ENCODE measurements around the gene POU3F1. TPM values are rescaled to one million over a fixed set of nuclear protein-coding genes. Genes with fewer than 3 reads are reported as not detected.

POU3F1 gene
- total RNA-seq, 4 donors from 2014 or later: not detected

DNA sequence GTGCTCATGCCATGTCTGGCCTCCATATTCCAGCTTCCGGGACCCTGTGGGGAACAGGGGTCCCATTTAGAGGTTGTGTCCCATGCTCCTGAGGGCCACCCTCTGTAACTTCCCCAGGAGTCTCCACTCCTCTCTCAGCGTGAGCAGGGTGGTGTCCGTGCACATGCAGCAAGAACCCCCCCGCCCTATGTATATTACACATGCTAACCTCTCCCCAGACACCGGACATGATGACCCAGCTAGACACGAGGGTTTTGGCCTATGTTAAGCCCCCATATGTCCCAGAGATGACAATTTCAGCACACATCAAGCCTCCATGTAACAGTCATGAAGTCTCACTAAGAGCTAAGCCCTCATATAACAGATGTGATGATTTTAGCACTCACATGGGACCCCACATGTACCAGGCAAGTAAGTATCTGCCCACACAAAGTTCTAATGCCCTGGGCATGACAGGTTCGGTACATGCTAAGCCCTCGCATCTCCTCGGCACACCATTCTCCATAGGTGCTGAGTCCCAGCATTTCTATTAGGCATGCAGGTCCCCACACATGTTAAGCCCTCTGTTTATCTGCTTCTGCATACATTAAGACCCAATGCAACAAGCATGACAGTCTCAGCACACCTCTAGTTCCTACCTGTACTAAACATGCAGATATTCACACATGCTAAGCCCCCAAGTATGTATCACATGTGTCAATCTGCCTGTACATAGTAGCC lies 48.3 kb downstream of the POU3F1 start:
- Histone ChIP-seq H3K4me3 (replicated peaks in 1 of 3) (no peak overlapping the region), H3K4me1 (peaks cover 12 to 52% of the 10 kb centered on the region in 2 donors), H3K9me3 (no peaks in the 10 kb centered on the region), H3K27me3 (no peaks in the 10 kb centered on the region), H3K36me3 (no peaks in the 10 kb centered on the region), H3K27ac (peak overlapping the region in 2 of 3 donors; percentile 76 to 78)
- WGBS, 2 donors: 88 to 93% methylated on average over 8 to 9 of the region's 9 CpGs
- intact Hi-C loops (cut with DNase I): no loop called here
- TF ChIP-seq CTCF (IDR thresholded peaks at IDR 0.05) (no peak), POLR2A (IDR thresholded peaks at IDR 0.05) (no peak)
- DNase-seq: no peak

DNA sequence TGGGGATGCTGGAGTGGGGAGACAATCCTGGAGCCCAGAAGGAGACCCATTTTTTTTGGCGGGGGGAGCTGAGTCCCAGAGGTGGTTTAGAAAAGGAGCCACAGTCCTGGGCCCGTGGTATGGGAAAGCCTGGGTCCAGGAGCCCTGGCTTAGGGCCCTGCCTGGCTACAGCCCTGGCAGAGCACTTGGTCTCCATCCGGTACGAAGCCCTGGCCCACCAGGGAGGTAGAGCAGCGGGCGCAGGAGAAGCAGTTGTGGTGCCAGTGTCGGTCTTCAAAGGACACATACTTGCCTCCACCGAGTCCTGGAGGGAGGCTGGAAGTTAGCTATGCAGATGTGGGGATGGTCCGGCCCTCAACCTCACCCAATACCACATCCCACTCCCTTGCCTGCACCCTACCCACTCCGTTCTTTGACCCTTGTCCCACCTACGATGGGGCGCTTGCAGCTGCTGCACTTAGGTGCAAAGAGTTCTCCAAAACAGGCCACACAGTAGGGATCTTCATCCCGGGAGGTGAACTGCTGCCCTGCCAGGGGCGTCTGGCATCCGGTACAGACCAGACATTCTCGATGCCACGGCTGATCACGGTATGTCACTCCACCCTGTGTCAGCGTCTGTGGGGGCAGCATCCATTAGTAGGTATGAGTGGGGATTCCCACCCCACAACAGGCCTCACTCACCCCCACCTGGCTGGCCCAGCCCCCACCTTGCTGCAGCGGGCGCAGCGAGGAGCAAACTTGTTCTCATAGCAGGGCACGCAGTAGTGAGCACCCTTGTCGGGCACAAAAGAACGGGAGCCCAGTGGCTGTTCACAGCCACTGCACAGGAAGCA lies 49.1 kb downstream of the POU3F1 start:
- WGBS, 2 donors: 93% methylated on average over 18 to 23 of the region's 25 CpGs
- Histone ChIP-seq H3K27ac (peak overlapping the region in 2 of 3 donors; percentile 23 to 38), H3K36me3 (no peaks in the 10 kb centered on the region), H3K4me1 (peaks cover 12 to 49% of the 10 kb centered on the region in 2 donors), H3K9me3 (no peaks in the 10 kb centered on the region), H3K27me3 (no peaks in the 10 kb centered on the region), H3K4me3 (replicated peaks in 1 of 3) (no peak overlapping the region)
- TF ChIP-seq CTCF (IDR thresholded peaks at IDR 0.05): no peak
- no peak for TF ChIP-seq POLR2A (IDR thresholded peaks at IDR 0.05)
- DNase-seq: no peak
- intact Hi-C loops (cut with DNase I): no loop called here

DNA sequence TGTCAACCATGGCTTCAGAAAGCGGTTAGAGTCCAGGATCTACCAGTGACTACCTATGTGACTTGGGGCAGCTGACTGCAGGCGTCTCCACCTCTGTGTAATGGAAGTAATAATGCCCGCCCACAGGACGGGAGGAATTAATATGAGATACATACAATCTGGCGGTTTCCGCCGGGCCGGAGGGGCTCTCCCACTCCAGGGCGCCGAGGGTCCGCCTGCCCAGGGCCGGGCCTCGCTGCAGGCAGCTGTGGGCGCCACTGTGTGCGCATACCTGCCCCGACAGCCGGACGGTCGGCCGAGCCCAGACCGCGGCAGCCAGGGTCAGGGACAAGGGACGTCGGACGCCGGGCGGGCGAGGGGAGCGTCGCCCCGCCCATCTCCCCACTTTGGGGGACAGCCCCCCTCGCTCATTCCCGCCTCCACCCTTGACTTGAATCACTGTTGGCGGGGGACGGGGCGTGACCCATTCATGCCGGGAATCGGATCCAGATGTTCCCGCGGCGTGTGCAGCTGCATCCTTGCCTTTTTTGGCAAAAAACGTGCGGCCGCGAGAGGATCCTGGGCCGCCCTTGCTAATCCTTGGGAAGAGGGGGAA lies 50.7 kb downstream of the POU3F1 start:
- 7 to 10% methylated on average over 13 to 28 of the region's 46 CpGs for WGBS, 2 donors
- Histone ChIP-seq H3K4me1 (peaks cover 12 to 41% of the 10 kb centered on the region in 2 donors), H3K4me3 (replicated peaks in 1 of 3) (peak overlapping the region in 2 of 3 donors; percentile 20 to 42), H3K27me3 (no peaks in the 10 kb centered on the region), H3K9me3 (no peaks in the 10 kb centered on the region), H3K27ac (peak overlapping the region; percentile 39 to 64 (median 58)), H3K36me3 (no peaks in the 10 kb centered on the region)
- intact Hi-C loops (cut with DNase I): no loop called here
- peak; percentile 23 to 57 for DNase-seq
- TF ChIP-seq POLR2A (IDR thresholded peaks at IDR 0.05) (peak in 1 of 2 donors; percentile 41), CTCF (IDR thresholded peaks at IDR 0.05) (no peak)

GRCh38 chr1:37994886-37995566 lies 51.6 kb downstream of the POU3F1 start:
- 75 to 86% methylated on average over 11 of the region's 11 CpGs for WGBS, 2 donors
- Histone ChIP-seq H3K4me1 (peaks cover 12 to 33% of the 10 kb centered on the region in 2 donors), H3K36me3 (no peaks in the 10 kb centered on the region), H3K27me3 (no peaks in the 10 kb centered on the region), H3K9me3 (no peaks in the 10 kb centered on the region), H3K27ac (no peak overlapping the region), H3K4me3 (replicated peaks in 1 of 3) (no peak overlapping the region)
- TF ChIP-seq POLR2A (IDR thresholded peaks at IDR 0.05) (no peak), CTCF (IDR thresholded peaks at IDR 0.05) (no peak)
- intact Hi-C loops (cut with DNase I): no loop called here
- DNase-seq: no peak

Small RNA genes within 50 kb of the gene (microRNA-seq; reads per million reads assigned to microRNA genes)
- not detected for gene MIR3659

Small RNA genes within 50 kb of the gene (small RNA-seq; reads per million reads assigned to genes)
- not detected for gene MIR3659

Other genes starting within 250 kb of the POU3F1 start
- 100 to 1,000 TPM in 1 of 4 donors, 10 to 100 TPM in 3; 35.4 to 164 (median 69.9) TPM for gene C1orf122, start 239.0 kb downstream of the POU3F1 start, total RNA-seq
- 10 to 100 TPM in 2 of 4 donors, 1 to 10 TPM in 2; 7.1 to 15.6 (median 10.9) TPM for gene YRDC, start 238.6 kb downstream of the POU3F1 start, total RNA-seq
- 1 to 10 TPM; 4.0 to 6.9 (median 5.7) TPM for gene MTF1, start 187.2 kb downstream of the POU3F1 start, total RNA-seq
- 10 to 100 TPM; 24.7 to 42.5 (median 30.8) TPM for gene INPP5B, start 99.7 kb downstream of the POU3F1 start, total RNA-seq
- 10 to 100 TPM; 42.1 to 77.0 (median 46.6) TPM for gene SF3A3, start 56.8 kb downstream of the POU3F1 start, total RNA-seq
- gene FHL3, start 41.3 kb downstream of the POU3F1 start, total RNA-seq: 10 to 100 TPM in 2 of 4 donors, 1 to 10 TPM in 2; 7.5 to 13.8 (median 10.4) TPM
- 10 to 100 TPM; 36.1 to 43.9 (median 39.4) TPM for gene UTP11, start 34.1 kb downstream of the POU3F1 start, total RNA-seq

Measured in thyroid gland (tissue), 4 donors.